ENCODE data around the gene CUEDC1.

DNA sequence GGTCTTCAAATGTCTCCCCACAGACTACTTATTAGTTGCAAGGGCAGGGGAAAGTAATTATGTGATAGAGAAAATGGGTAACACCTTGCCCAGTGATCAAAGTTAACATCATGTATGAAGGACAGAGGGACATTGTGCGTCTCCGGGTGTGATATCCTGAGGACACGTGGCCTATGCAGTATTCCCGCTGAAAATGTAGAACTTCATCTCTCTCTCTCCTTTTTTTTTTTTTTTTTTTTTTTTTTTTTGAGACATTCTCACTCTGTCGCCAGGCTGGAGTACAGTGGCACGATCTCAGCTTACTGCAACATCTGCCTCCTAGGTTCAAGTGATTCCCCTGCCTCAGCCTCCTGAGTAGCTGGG is 7.9 kb upstream of the CUEDC1 start:
- TF ChIP-seq, protein P1, sequence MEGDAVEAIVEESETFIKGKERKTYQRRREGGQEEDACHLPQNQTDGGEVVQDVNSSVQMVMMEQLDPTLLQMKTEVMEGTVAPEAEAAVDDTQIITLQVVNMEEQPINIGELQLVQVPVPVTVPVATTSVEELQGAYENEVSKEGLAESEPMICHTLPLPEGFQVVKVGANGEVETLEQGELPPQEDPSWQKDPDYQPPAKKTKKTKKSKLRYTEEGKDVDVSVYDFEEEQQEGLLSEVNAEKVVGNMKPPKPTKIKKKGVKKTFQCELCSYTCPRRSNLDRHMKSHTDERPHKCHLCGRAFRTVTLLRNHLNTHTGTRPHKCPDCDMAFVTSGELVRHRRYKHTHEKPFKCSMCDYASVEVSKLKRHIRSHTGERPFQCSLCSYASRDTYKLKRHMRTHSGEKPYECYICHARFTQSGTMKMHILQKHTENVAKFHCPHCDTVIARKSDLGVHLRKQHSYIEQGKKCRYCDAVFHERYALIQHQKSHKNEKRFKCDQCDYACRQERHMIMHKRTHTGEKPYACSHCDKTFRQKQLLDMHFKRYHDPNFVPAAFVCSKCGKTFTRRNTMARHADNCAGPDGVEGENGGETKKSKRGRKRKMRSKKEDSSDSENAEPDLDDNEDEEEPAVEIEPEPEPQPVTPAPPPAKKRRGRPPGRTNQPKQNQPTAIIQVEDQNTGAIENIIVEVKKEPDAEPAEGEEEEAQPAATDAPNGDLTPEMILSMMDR (IDR thresholded peaks at IDR 0.05; ENCODE audit: low read length): no peak
- TF ChIP-seq EZH2 (optimal IDR thresholded peaks at IDR 0.05; ENCODE audit: low read depth, low read length): no peak

All from MM.1S (cell line).